ENCODE results near the gene PLEKHA8. TPM values are rescaled to one million over a fixed set of nuclear protein-coding genes. Genes with fewer than 3 reads are reported as not detected.

Gene PLEKHA8
- total and polyA plus RNA-seq, 8 donors: 2.2 to 18.5 (median 6.0) TPM

GRCh38 chr7:30019387-30019786 lies 8.8 kb upstream of the PLEKHA8 start:
- 74 to 93% (median 83%) methylated on average over 1 of the region's 1 CpG for WGBS, 5 donors
- no peaks in the 10 kb centered on the region for H3K27me3 ChIP-seq
- intact Hi-C loops (cut with DNase I; ENCODE audit: low total_unique reads): no loop called here

GRCh38 chr7:30019960-30020359 lies 8.3 kb upstream of the PLEKHA8 start:
- intact Hi-C loops (cut with DNase I; ENCODE audit: low total_unique reads): no loop called here
- 93 to 100% (median 95%) methylated on average over 1 of the region's 1 CpG for WGBS, 5 donors
- Histone ChIP-seq H3K9me3 (no peaks in the 10 kb centered on the region), H3K36me3 (peaks cover 0 to 34% (median 28%) of the 10 kb centered on the region in 4 donors), H3K27me3 (no peaks in the 10 kb centered on the region), H3K27ac (no peak overlapping the region), H3K4me3 (no peak overlapping the region), H3K4me1 (peaks cover 2 to 30% (median 15%) of the 10 kb centered on the region in 4 donors)
- TF ChIP-seq POLR2A (IDR thresholded peaks at IDR 0.05): no peak
- no peak for TF ChIP-seq CTCF (IDR thresholded peaks at IDR 0.05)
- TF ChIP-seq EP300 (IDR thresholded peaks at IDR 0.05): no peak
- TF ChIP-seq POLR2AphosphoS5 (IDR thresholded peaks at IDR 0.05): no peak
- DNase-seq: no peak

More at GRCh38 chr7:30019387-30019786, 8.8 kb upstream of the PLEKHA8 start:
- H3K9me3 ChIP-seq: no peaks in the 10 kb centered on the region
- peaks cover 0 to 24% (median 9%) of the 10 kb centered on the region in 4 donors for H3K4me1 ChIP-seq
- no peak for DNase-seq
- peaks cover 0 to 40% (median 33%) of the 10 kb centered on the region in 4 donors for H3K36me3 ChIP-seq
- no peak overlapping the region for H3K4me3 ChIP-seq
- TF ChIP-seq POLR2AphosphoS5 (IDR thresholded peaks at IDR 0.05) (no peak), POLR2A (IDR thresholded peaks at IDR 0.05) (no peak), CTCF (IDR thresholded peaks at IDR 0.05) (no peak), EP300 (IDR thresholded peaks at IDR 0.05) (no peak)
- H3K27ac ChIP-seq: no peak overlapping the region

- no peak for DNase-seq
Observed at GRCh38 chr7:30020535-30020934, 7.7 kb upstream of the PLEKHA8 start.

GRCh38 chr7:30022991-30023390 lies 5.2 kb upstream of the PLEKHA8 start:
- Histone ChIP-seq H3K4me1 (peaks cover 7 to 51% (median 34%) of the 10 kb centered on the region in 4 donors), H3K4me3 (no peak overlapping the region), H3K9me3 (no peaks in the 10 kb centered on the region), H3K27ac (no peak overlapping the region), H3K27me3 (no peaks in the 10 kb centered on the region), H3K36me3 (peaks cover 0 to 9% (median 5%) of the 10 kb centered on the region in 4 donors)
- intact Hi-C loops (cut with DNase I; ENCODE audit: low total_unique reads): no loop called here
- no peak for TF ChIP-seq POLR2A (IDR thresholded peaks at IDR 0.05)
- TF ChIP-seq EP300 (IDR thresholded peaks at IDR 0.05): no peak
- no peak for TF ChIP-seq CTCF (IDR thresholded peaks at IDR 0.05)
- TF ChIP-seq POLR2AphosphoS5 (IDR thresholded peaks at IDR 0.05): no peak
- DNase-seq: no peak

More at GRCh38 chr7:30020535-30020934, 7.7 kb upstream of the PLEKHA8 start:
- TF ChIP-seq EP300 (IDR thresholded peaks at IDR 0.05): no peak
- no peak for TF ChIP-seq POLR2A (IDR thresholded peaks at IDR 0.05)
- no peak for TF ChIP-seq CTCF (IDR thresholded peaks at IDR 0.05)
- TF ChIP-seq POLR2AphosphoS5 (IDR thresholded peaks at IDR 0.05): no peak
- peaks cover 0 to 31% (median 27%) of the 10 kb centered on the region in 4 donors for H3K36me3 ChIP-seq
- intact Hi-C loops (cut with DNase I; ENCODE audit: low total_unique reads): no loop called here
- no peaks in the 10 kb centered on the region for H3K27me3 ChIP-seq
- no peak overlapping the region for H3K4me3 ChIP-seq
- H3K27ac ChIP-seq: no peak overlapping the region
- WGBS, 5 donors: 18 to 36% (median 29%) methylated on average over 1 of the region's 1 CpG
- H3K9me3 ChIP-seq: no peaks in the 10 kb centered on the region
- H3K4me1 ChIP-seq: peaks cover 7 to 36% (median 20%) of the 10 kb centered on the region in 4 donors
